ENCODE results near the gene TTBK1. TPM values are rescaled to one million over a fixed set of nuclear protein-coding genes. Genes with fewer than 3 reads are reported as not detected.

Gene TTBK1
- total and polyA plus RNA-seq, 2 donors (not counting 1 experiment from before 2014, with no cell fraction given): 0.07 TPM; not detected in 1

DNA sequence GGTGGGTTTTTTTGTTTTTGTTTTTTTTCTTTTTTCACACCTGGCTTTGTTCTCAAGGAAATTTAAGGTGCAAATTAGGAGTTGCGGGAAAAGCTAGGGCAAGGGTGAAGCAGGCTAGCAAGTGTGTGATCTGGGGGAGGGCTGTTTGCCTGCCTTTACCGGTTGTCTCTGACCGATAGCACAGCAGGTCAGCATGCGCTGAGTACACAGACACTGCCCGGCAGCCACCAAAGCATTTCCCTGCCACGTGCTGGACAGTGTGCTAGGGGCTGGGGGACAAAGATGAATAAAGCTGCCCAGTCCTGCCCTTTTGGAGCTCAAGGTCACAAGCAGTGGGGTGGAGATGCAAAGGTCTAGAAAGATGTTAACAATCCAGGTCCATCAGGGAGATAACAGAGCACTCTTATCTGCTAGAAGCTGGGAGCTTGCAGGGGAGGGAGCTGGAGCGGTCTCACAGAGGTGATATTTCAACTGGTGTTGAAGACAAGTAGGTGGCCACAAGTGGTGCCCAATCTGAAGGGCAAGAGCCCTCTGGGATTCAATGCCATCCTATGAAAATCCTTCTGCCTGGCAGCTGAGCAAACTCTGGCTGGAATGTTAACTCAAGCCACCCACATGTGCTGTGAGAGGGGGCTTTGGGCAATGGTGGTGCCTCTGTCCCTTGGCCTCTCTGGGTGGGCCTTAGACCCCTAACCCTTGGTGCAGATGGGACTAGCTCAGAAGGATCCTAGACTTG is 24.5 kb downstream of the TTBK1 start:
- Histone ChIP-seq H3K4me1 (ENCODE audit: control insufficient read depth in 2 of 2, insufficient read depth in 2 of 2, low read length in 2 of 2) (peaks cover 26 to 34% of the 10 kb centered on the region in 2 donors), H3K27ac (ENCODE audit: low read length in 2 of 2) (no peak overlapping the region), H3K4me2 (replicated peaks; ENCODE audit: low read depth, low read length, poor library complexity, severe bottlenecking) (no peak overlapping the region), H3K9ac (ENCODE audit: low read length) (no peak overlapping the region), H2AFZ (ENCODE audit: insufficient read depth, low read depth, low read length, poor library complexity, severe bottlenecking) (no peak overlapping the region), H3K36me3 (replicated peaks in 1 of 2; ENCODE audit: control extremely low read depth in 1 of 2, control insufficient read depth in 1 of 2, extremely low read depth in 1 of 2, insufficient read depth in 2 of 2, low read length in 1 of 2) (no peaks in the 10 kb centered on the region), H4K20me1 (ENCODE audit: control insufficient read depth, insufficient read depth, low read length, poor library complexity, severe bottlenecking) (no peaks in the 10 kb centered on the region), H3K79me2 (ENCODE audit: control insufficient read depth, insufficient read depth, low read length) (no peaks in the 10 kb centered on the region), H3K9me3 (ENCODE audit: control extremely low read depth in 1 of 3, control insufficient read depth in 2 of 3, insufficient read depth in 1 of 3, low read length in 2 of 3) (peaks cover 0 to 7% (median 0%) of the 10 kb centered on the region in 3 donors), H3K27me3 (replicated peaks in 1 of 4; ENCODE audit: control extremely low read depth in 1 of 4, control insufficient read depth in 3 of 4, insufficient read depth in 4 of 4, low read length in 3 of 4) (peaks cover 0 to 11% (median 5%) of the 10 kb centered on the region in 4 experiments), H3K4me3 (ENCODE audit: control extremely low read depth in 1 of 5, extremely low read depth in 1 of 5, insufficient read depth in 1 of 5, low read depth in 2 of 5, low read length in 4 of 5) (no peak overlapping the region)
- TF ChIP-seq EZH2 (IDR thresholded peaks at IDR 0.05; ENCODE audit: borderline replicate concordance, insufficient read depth, low read depth, low read length, poor library complexity, severe bottlenecking): no peak
- H3K27ac Mint-ChIP-seq: peak overlapping the region; percentile 37
- no peak overlapping the region for H3K4me3 Mint-ChIP-seq
- WGBS (ENCODE audit: insufficient coverage): 100% methylated on average over 4 of the region's 7 CpGs
- H3K4me1 Mint-ChIP-seq: peaks cover 39% of the 10 kb centered on the region
- DNase-seq (no peak), ATAC-seq (ENCODE audit: low read depth) (no peak)
- CTCF ChIA-PET: interaction anchor here (0.9 to 2.7 kb wide), 4 partner anchors 9 to 131 kb away, joined by 3 to 11 read pairs (median 6); no protein-coding TSS in a partner anchor
- no peaks in the 10 kb centered on the region for H3K9me3 Mint-ChIP-seq (ENCODE audit: insufficient read depth)
- intact Hi-C loops (cut with micrococcal nuclease): loop anchor here (5.0 kb wide), 1 partner anchor 190 kb away; the partner anchor contains the start of gene DLK2
- POLR2A ChIA-PET: no interaction called here
- peaks cover 8% of the 10 kb centered on the region for H3K27me3 Mint-ChIP-seq

DNA sequence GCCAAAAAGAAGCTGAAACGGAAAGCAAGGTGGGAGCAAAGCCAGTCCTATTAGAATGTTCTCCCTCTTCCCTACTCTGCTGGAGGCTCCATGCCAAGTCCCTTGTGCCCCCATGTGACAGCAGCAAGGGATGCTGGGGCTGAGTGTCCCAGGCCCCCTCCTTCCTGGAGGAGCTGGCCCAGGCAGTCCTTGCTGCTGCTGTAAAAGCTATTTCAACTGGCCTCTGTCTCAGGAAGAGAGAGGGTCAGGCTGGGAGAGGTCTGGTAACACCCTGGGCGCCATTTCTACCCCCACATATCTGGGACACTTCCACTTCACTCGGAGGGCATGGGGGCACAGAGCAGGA is 25.0 kb downstream of the TTBK1 start:
- Histone ChIP-seq H3K4me3 (ENCODE audit: control extremely low read depth in 1 of 5, extremely low read depth in 1 of 5, insufficient read depth in 1 of 5, low read depth in 2 of 5, low read length in 4 of 5) (no peak overlapping the region), H4K20me1 (ENCODE audit: control insufficient read depth, insufficient read depth, low read length, poor library complexity, severe bottlenecking) (no peaks in the 10 kb centered on the region), H3K36me3 (replicated peaks in 1 of 2; ENCODE audit: control extremely low read depth in 1 of 2, control insufficient read depth in 1 of 2, extremely low read depth in 1 of 2, insufficient read depth in 2 of 2, low read length in 1 of 2) (no peaks in the 10 kb centered on the region), H3K27ac (ENCODE audit: low read length in 2 of 2) (no peak overlapping the region), H3K79me2 (ENCODE audit: control insufficient read depth, insufficient read depth, low read length) (no peaks in the 10 kb centered on the region), H2AFZ (ENCODE audit: insufficient read depth, low read depth, low read length, poor library complexity, severe bottlenecking) (no peak overlapping the region), H3K9ac (ENCODE audit: low read length) (no peak overlapping the region), H3K4me1 (ENCODE audit: control insufficient read depth in 2 of 2, insufficient read depth in 2 of 2, low read length in 2 of 2) (peaks cover 26 to 34% of the 10 kb centered on the region in 2 donors), H3K9me3 (ENCODE audit: control extremely low read depth in 1 of 3, control insufficient read depth in 2 of 3, insufficient read depth in 1 of 3, low read length in 2 of 3) (peaks cover 0 to 7% (median 0%) of the 10 kb centered on the region in 3 donors), H3K27me3 (replicated peaks in 1 of 4; ENCODE audit: control extremely low read depth in 1 of 4, control insufficient read depth in 3 of 4, insufficient read depth in 4 of 4, low read length in 3 of 4) (peaks cover 0 to 11% (median 5%) of the 10 kb centered on the region in 4 experiments), H3K4me2 (replicated peaks; ENCODE audit: low read depth, low read length, poor library complexity, severe bottlenecking) (no peak overlapping the region)
- DNase-seq (no peak), ATAC-seq (ENCODE audit: low read depth) (no peak)
- Mint-ChIP-seq H3K9me3 (ENCODE audit: insufficient read depth) (no peaks in the 10 kb centered on the region), H3K27me3 (peaks cover 8% of the 10 kb centered on the region), H3K4me1 (peaks cover 42% of the 10 kb centered on the region), H3K4me3 (peak overlapping the region; percentile 26), H3K27ac (no peak overlapping the region)
- TF ChIP-seq, protein P1, sequence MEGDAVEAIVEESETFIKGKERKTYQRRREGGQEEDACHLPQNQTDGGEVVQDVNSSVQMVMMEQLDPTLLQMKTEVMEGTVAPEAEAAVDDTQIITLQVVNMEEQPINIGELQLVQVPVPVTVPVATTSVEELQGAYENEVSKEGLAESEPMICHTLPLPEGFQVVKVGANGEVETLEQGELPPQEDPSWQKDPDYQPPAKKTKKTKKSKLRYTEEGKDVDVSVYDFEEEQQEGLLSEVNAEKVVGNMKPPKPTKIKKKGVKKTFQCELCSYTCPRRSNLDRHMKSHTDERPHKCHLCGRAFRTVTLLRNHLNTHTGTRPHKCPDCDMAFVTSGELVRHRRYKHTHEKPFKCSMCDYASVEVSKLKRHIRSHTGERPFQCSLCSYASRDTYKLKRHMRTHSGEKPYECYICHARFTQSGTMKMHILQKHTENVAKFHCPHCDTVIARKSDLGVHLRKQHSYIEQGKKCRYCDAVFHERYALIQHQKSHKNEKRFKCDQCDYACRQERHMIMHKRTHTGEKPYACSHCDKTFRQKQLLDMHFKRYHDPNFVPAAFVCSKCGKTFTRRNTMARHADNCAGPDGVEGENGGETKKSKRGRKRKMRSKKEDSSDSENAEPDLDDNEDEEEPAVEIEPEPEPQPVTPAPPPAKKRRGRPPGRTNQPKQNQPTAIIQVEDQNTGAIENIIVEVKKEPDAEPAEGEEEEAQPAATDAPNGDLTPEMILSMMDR (IDR thresholded peaks at IDR 0.05): no peak
- TF ChIP-seq EZH2 (IDR thresholded peaks at IDR 0.05; ENCODE audit: borderline replicate concordance, insufficient read depth, low read depth, low read length, poor library complexity, severe bottlenecking): no peak
- intact Hi-C loops (cut with micrococcal nuclease): loop anchor here (5.0 kb wide), 1 partner anchor 189 kb away; the partner anchor contains the start of gene DLK2
- ChIA-PET POLR2A (interaction anchor here (0.6 kb wide), 1 partner anchor 390 kb away, joined by 4 read pairs; no protein-coding TSS in a partner anchor), CTCF (interaction anchor here (0.9 to 2.7 kb wide), 5 partner anchors 8 to 130 kb away, joined by 3 to 11 read pairs (median 3); no protein-coding TSS in a partner anchor)
- 70% methylated on average over 2 of the region's 3 CpGs for WGBS (ENCODE audit: insufficient coverage)

Measured in B cell (primary cell).